ENCODE measurements around the gene SEL1L3.

The SEL1L3 gene

GRCh38 chr4:25827373-25827772 lies 35.4 kb downstream of the SEL1L3 start:
- Histone ChIP-seq H3K4me1 (ENCODE audit: control insufficient read depth, insufficient read depth, low read length) (peaks cover 4% of the 10 kb centered on the region), H3K4me3 (ENCODE audit: low read length) (no peak overlapping the region), H3K4me2 (ENCODE audit: low read length) (no peak overlapping the region)

GRCh38 chr4:25826074-25826752 lies 36.6 kb downstream of the SEL1L3 start:
- no peaks in the 10 kb centered on the region for H3K27me3 ChIP-seq (ENCODE audit: control insufficient read depth, insufficient read depth, low read length)
- H3K36me3 ChIP-seq (ENCODE audit: insufficient read depth, low read length), result no peaks in the 10 kb centered on the region
- H3K4me3 ChIP-seq (ENCODE audit: low read length), result no peak overlapping the region
- no peaks in the 10 kb centered on the region for H3K9me3 ChIP-seq (replicated peaks; ENCODE audit: low read length)
- H3K9ac ChIP-seq (ENCODE audit: low read depth, low read length), result no peak overlapping the region
- H3K4me2 ChIP-seq (ENCODE audit: low read length), result no peak overlapping the region
- no peaks in the 10 kb centered on the region for H3K4me1 ChIP-seq (ENCODE audit: control insufficient read depth, insufficient read depth, low read length)

More at GRCh38 chr4:25827373-25827772, 35.4 kb downstream of the SEL1L3 start:
- Histone ChIP-seq H3K36me3 (ENCODE audit: insufficient read depth, low read length) (no peaks in the 10 kb centered on the region), H3K9ac (ENCODE audit: low read depth, low read length) (no peak overlapping the region), H3K27me3 (ENCODE audit: control insufficient read depth, insufficient read depth, low read length) (no peaks in the 10 kb centered on the region), H3K9me3 (replicated peaks; ENCODE audit: low read length) (no peaks in the 10 kb centered on the region)

- no peaks in the 10 kb centered on the region for H3K27me3 ChIP-seq (ENCODE audit: control insufficient read depth, insufficient read depth, low read length)
- H3K4me3 ChIP-seq (ENCODE audit: low read length), result no peak overlapping the region
- no peaks in the 10 kb centered on the region for H3K36me3 ChIP-seq (ENCODE audit: insufficient read depth, low read length)
- no peak overlapping the region for H3K9ac ChIP-seq (ENCODE audit: low read depth, low read length)
- H3K4me1 ChIP-seq (ENCODE audit: control insufficient read depth, insufficient read depth, low read length), result peaks cover 5% of the 10 kb centered on the region
- no peaks in the 10 kb centered on the region for H3K9me3 ChIP-seq (replicated peaks; ENCODE audit: low read length)
- no peak overlapping the region for H3K4me2 ChIP-seq (ENCODE audit: low read length)
Observed at GRCh38 chr4:25823632-25824031, 39.2 kb downstream of the SEL1L3 start.

GRCh38 chr4:25821899-25822298 lies 40.9 kb downstream of the SEL1L3 start:
- H3K36me3 ChIP-seq (ENCODE audit: insufficient read depth, low read length), result no peaks in the 10 kb centered on the region
- H3K4me1 ChIP-seq (ENCODE audit: control insufficient read depth, insufficient read depth, low read length), result peaks cover 22% of the 10 kb centered on the region
- H3K4me2 ChIP-seq (ENCODE audit: low read length), result no peak overlapping the region
- H3K4me3 ChIP-seq (ENCODE audit: low read length), result no peak overlapping the region
- no peak overlapping the region for H3K9ac ChIP-seq (ENCODE audit: low read depth, low read length)
- H3K9me3 ChIP-seq (replicated peaks; ENCODE audit: low read length), result no peaks in the 10 kb centered on the region
- no peaks in the 10 kb centered on the region for H3K27me3 ChIP-seq (ENCODE audit: control insufficient read depth, insufficient read depth, low read length)

- peaks cover 27% of the 10 kb centered on the region for H3K4me1 ChIP-seq (ENCODE audit: control insufficient read depth, insufficient read depth, low read length)
- no peak overlapping the region for H3K4me2 ChIP-seq (ENCODE audit: low read length)
- no peak overlapping the region for H3K4me3 ChIP-seq (ENCODE audit: low read length)
- no peaks in the 10 kb centered on the region for H3K36me3 ChIP-seq (ENCODE audit: insufficient read depth, low read length)
- no peaks in the 10 kb centered on the region for H3K27me3 ChIP-seq (ENCODE audit: control insufficient read depth, insufficient read depth, low read length)
- no peaks in the 10 kb centered on the region for H3K9me3 ChIP-seq (replicated peaks; ENCODE audit: low read length)
- no peak overlapping the region for H3K9ac ChIP-seq (ENCODE audit: low read depth, low read length)
Observed at GRCh38 chr4:25821267-25821666, 41.5 kb downstream of the SEL1L3 start.

GRCh38 chr4:25818876-25819275 lies 43.9 kb downstream of the SEL1L3 start:
- peaks cover 48% of the 10 kb centered on the region for H3K4me1 ChIP-seq (ENCODE audit: control insufficient read depth, insufficient read depth, low read length)
- no peaks in the 10 kb centered on the region for H3K36me3 ChIP-seq (ENCODE audit: insufficient read depth, low read length)
- no peak overlapping the region for H3K4me3 ChIP-seq (ENCODE audit: low read length)

GRCh38 chr4:25818371-25818871 lies 44.4 kb downstream of the SEL1L3 start:
- no peaks in the 10 kb centered on the region for H3K9me3 ChIP-seq (replicated peaks; ENCODE audit: low read length)
- H3K9ac ChIP-seq (ENCODE audit: low read depth, low read length), result peak overlapping the region; percentile 58
- H3K27me3 ChIP-seq (ENCODE audit: control insufficient read depth, insufficient read depth, low read length), result no peaks in the 10 kb centered on the region
- H3K36me3 ChIP-seq (ENCODE audit: insufficient read depth, low read length), result no peaks in the 10 kb centered on the region
- no peak overlapping the region for H3K4me3 ChIP-seq (ENCODE audit: low read length)
- peaks cover 53% of the 10 kb centered on the region for H3K4me1 ChIP-seq (ENCODE audit: control insufficient read depth, insufficient read depth, low read length)
- peak overlapping the region; percentile 63 for H3K4me2 ChIP-seq (ENCODE audit: low read length)

More at GRCh38 chr4:25818876-25819275, 43.9 kb downstream of the SEL1L3 start:
- Histone ChIP-seq H3K4me2 (ENCODE audit: low read length) (peak overlapping the region; percentile 63), H3K9me3 (replicated peaks; ENCODE audit: low read length) (no peaks in the 10 kb centered on the region), H3K27me3 (ENCODE audit: control insufficient read depth, insufficient read depth, low read length) (no peaks in the 10 kb centered on the region), H3K9ac (ENCODE audit: low read depth, low read length) (no peak overlapping the region)

- peaks cover 60% of the 10 kb centered on the region for H3K4me1 ChIP-seq (ENCODE audit: control insufficient read depth, insufficient read depth, low read length)
- H3K36me3 ChIP-seq (ENCODE audit: insufficient read depth, low read length), result no peaks in the 10 kb centered on the region
- no peak overlapping the region for H3K4me3 ChIP-seq (ENCODE audit: low read length)
Observed at GRCh38 chr4:25817059-25817681, 45.6 kb downstream of the SEL1L3 start.

GRCh38 chr4:25816591-25817058 lies 46.2 kb downstream of the SEL1L3 start:
- H3K9ac ChIP-seq (ENCODE audit: low read depth, low read length), result no peak overlapping the region
- H3K36me3 ChIP-seq (ENCODE audit: insufficient read depth, low read length), result no peaks in the 10 kb centered on the region

More at GRCh38 chr4:25817059-25817681, 45.6 kb downstream of the SEL1L3 start:
- H3K4me2 ChIP-seq (ENCODE audit: low read length), result peak overlapping the region; percentile 63
- H3K9me3 ChIP-seq (replicated peaks; ENCODE audit: low read length), result no peaks in the 10 kb centered on the region
- H3K9ac ChIP-seq (ENCODE audit: low read depth, low read length), result peak overlapping the region; percentile 58
- no peaks in the 10 kb centered on the region for H3K27me3 ChIP-seq (ENCODE audit: control insufficient read depth, insufficient read depth, low read length)

GRCh38 chr4:25815586-25815985 lies 47.2 kb downstream of the SEL1L3 start:
- Histone ChIP-seq H3K36me3 (ENCODE audit: insufficient read depth, low read length) (no peaks in the 10 kb centered on the region), H3K4me1 (ENCODE audit: control insufficient read depth, insufficient read depth, low read length) (peaks cover 68% of the 10 kb centered on the region), H3K4me3 (ENCODE audit: low read length) (no peak overlapping the region), H3K27me3 (ENCODE audit: control insufficient read depth, insufficient read depth, low read length) (no peaks in the 10 kb centered on the region), H3K9me3 (replicated peaks; ENCODE audit: low read length) (no peaks in the 10 kb centered on the region), H3K9ac (ENCODE audit: low read depth, low read length) (no peak overlapping the region), H3K4me2 (ENCODE audit: low read length) (no peak overlapping the region)

More at GRCh38 chr4:25816591-25817058, 46.2 kb downstream of the SEL1L3 start:
- Histone ChIP-seq H3K27me3 (ENCODE audit: control insufficient read depth, insufficient read depth, low read length) (no peaks in the 10 kb centered on the region), H3K9me3 (replicated peaks; ENCODE audit: low read length) (no peaks in the 10 kb centered on the region), H3K4me3 (ENCODE audit: low read length) (no peak overlapping the region), H3K4me1 (ENCODE audit: control insufficient read depth, insufficient read depth, low read length) (peaks cover 64% of the 10 kb centered on the region), H3K4me2 (ENCODE audit: low read length) (peak overlapping the region; percentile 49)

- Histone ChIP-seq H3K27me3 (ENCODE audit: control insufficient read depth, insufficient read depth, low read length) (no peaks in the 10 kb centered on the region), H3K4me3 (ENCODE audit: low read length) (peak overlapping the region; percentile 4), H3K9me3 (replicated peaks; ENCODE audit: low read length) (no peaks in the 10 kb centered on the region), H3K36me3 (ENCODE audit: insufficient read depth, low read length) (no peaks in the 10 kb centered on the region), H3K4me1 (ENCODE audit: control insufficient read depth, insufficient read depth, low read length) (peaks cover 68% of the 10 kb centered on the region), H3K9ac (ENCODE audit: low read depth, low read length) (peak overlapping the region; percentile 59), H3K4me2 (ENCODE audit: low read length) (peak overlapping the region; percentile 50)
Observed at GRCh38 chr4:25814301-25815136, 48.3 kb downstream of the SEL1L3 start.
